Osteoblast (primary cell): ENCODE data around the gene MOGAT3. TPM values are rescaled to one million over a fixed set of nuclear protein-coding genes. Genes with fewer than 3 reads are reported as not detected.
"Not testable (repeated sequence)": the region's sequence is repeated elsewhere in the genome, so short reads cannot be mapped to it uniquely, and the experiment has no call there.

ENCODE experiments used
- DNase-seq: peaks from one replicate; pipeline ENCODE4 v3.0.0; 2011; ENCODE audit warnings: low spot score, mixed read lengths; ENCODE audit not compliant: insufficient read length; ENCODE audit errors: missing footprints
- H2AFZ ChIP-seq: 2 replicates; pipeline ENCODE4 v1.6.0; 2011; ENCODE audit warnings: mild to moderate bottlenecking, low read length
- H3K27ac ChIP-seq: 2 replicates; pipeline ENCODE4 v1.5.1; 2011; ENCODE audit warnings: mild to moderate bottlenecking, low read depth, low read length, moderate library complexity
- H3K27me3 ChIP-seq: 2 replicates; pipeline ENCODE4 v1.6.0; 2012; ENCODE audit warnings: mild to moderate bottlenecking, control low read depth, inconsistent platforms, low read length, moderate library complexity; ENCODE audit not compliant: insufficient read depth
- H3K36me3 ChIP-seq: 2 replicates; pipeline ENCODE4 v1.5.1; 2011; ENCODE audit warnings: mild to moderate bottlenecking, low read length, control low read depth, moderate library complexity; ENCODE audit not compliant: insufficient read depth
- H3K4me1 ChIP-seq: 2 replicates; pipeline ENCODE4 v1.5.1; 2011; ENCODE audit warnings: mild to moderate bottlenecking, low read length, control low read depth, moderate library complexity; ENCODE audit not compliant: insufficient read depth
- H3K4me2 ChIP-seq: 2 replicates; pipeline ENCODE4 v1.6.0; 2011; ENCODE audit warnings: mild to moderate bottlenecking, low read length; ENCODE audit not compliant: insufficient read depth
- H3K4me3 ChIP-seq: fragments of 200-600 bp; sonication (generic); 3 replicates; pipeline ENCODE4 v1.5.1; 2012; ENCODE audit warnings: mild to moderate bottlenecking, low read length, inconsistent platforms; ENCODE audit not compliant: insufficient read depth
- H3K79me2 ChIP-seq: 2 replicates; pipeline ENCODE4 v1.6.0; 2012; ENCODE audit warnings: mild to moderate bottlenecking, low read length, control low read depth, inconsistent platforms; ENCODE audit not compliant: insufficient read depth
- H3K9me3 ChIP-seq: 2 replicates; pipeline ENCODE4 v1.5.1; 2011; ENCODE audit warnings: low read depth, low read length, control low read depth
- H4K20me1 ChIP-seq: 2 replicates; pipeline ENCODE4 v1.6.0; 2012; ENCODE audit warnings: mild to moderate bottlenecking, low read length, control low read depth; ENCODE audit not compliant: insufficient read depth
- CTCF ChIP-seq: IDR thresholded peaks from 2 replicates; pipeline ENCODE4 v1.5.1; 2011; ENCODE audit warnings: mild to moderate bottlenecking, low read depth, low read length, moderate library complexity; ENCODE audit errors: extremely low read depth
- total RNA-seq: library from RNA; depleted of rRNA; stranded (reverse); fragments of >200 nt; gene quantifications from 2 replicates; pipeline ENCODE4 v1.2.3, GENCODE V29; 2012

MOGAT3 gene
- total RNA-seq, 1 donor: not detected

GRCh38 chr7:101207459-101207858 is 6.6 kb upstream of the MOGAT3 start:
- Histone ChIP-seq H3K4me2 (no peak overlapping the region), H3K4me3 (no peak overlapping the region), H3K79me2 (no peaks in the 10 kb centered on the region), H4K20me1 (no peaks in the 10 kb centered on the region), H3K27me3 (peaks cover 11% of the 10 kb centered on the region), H2AFZ (no peak overlapping the region), H3K36me3 (peaks cover 31% of the 10 kb centered on the region), H3K27ac (no peak overlapping the region), H3K9me3 (no peaks in the 10 kb centered on the region), H3K4me1 (no peaks in the 10 kb centered on the region)
- peak; percentile 79 for DNase-seq
- no peak for TF ChIP-seq CTCF

GRCh38 chr7:101206665-101207042 is 5.8 kb upstream of the MOGAT3 start:
- H3K27me3 ChIP-seq: peaks cover 19% of the 10 kb centered on the region
- no peak for DNase-seq
- H3K79me2 ChIP-seq: no peaks in the 10 kb centered on the region
- H3K4me3 ChIP-seq: no peak overlapping the region
- TF ChIP-seq CTCF: no peak
- no peak overlapping the region for H3K27ac ChIP-seq
- H3K4me1 ChIP-seq: no peaks in the 10 kb centered on the region
- no peaks in the 10 kb centered on the region for H4K20me1 ChIP-seq
- no peaks in the 10 kb centered on the region for H3K9me3 ChIP-seq
- H3K4me2 ChIP-seq: no peak overlapping the region
- no peak overlapping the region for H2AFZ ChIP-seq
- peaks cover 26% of the 10 kb centered on the region for H3K36me3 ChIP-seq

GRCh38 chr7:101205901-101206664 is 5.2 kb upstream of the MOGAT3 start:
- TF ChIP-seq CTCF: no peak
- DNase-seq: peak; percentile 65
- no peaks in the 10 kb centered on the region for H3K9me3 ChIP-seq

GRCh38 chr7:101203740-101204738 is 3.2 kb upstream of the MOGAT3 start:
- DNase-seq: peak; percentile 42
- peak overlapping the region; percentile 50 for H2AFZ ChIP-seq

More at GRCh38 chr7:101205901-101206664, 5.2 kb upstream of the MOGAT3 start:
- Histone ChIP-seq H3K79me2 (no peaks in the 10 kb centered on the region), H3K4me3 (no peak overlapping the region), H3K4me1 (no peaks in the 10 kb centered on the region), H3K4me2 (no peak overlapping the region), H3K27ac (no peak overlapping the region), H3K27me3 (peaks cover 25% of the 10 kb centered on the region), H2AFZ (no peak overlapping the region), H4K20me1 (no peaks in the 10 kb centered on the region), H3K36me3 (peaks cover 20% of the 10 kb centered on the region)

More at GRCh38 chr7:101203740-101204738, 3.2 kb upstream of the MOGAT3 start:
- Histone ChIP-seq H3K36me3 (peaks cover 11% of the 10 kb centered on the region), H3K4me2 (peak overlapping the region; percentile 61), H3K27me3 (peaks cover 37% of the 10 kb centered on the region)
- not testable (repeated sequence) for H3K79me2 ChIP-seq, H4K20me1 ChIP-seq, H3K4me1 ChIP-seq, H3K4me3 ChIP-seq, H3K27ac ChIP-seq, H3K9me3 ChIP-seq
